ENCODE measurements around the gene TBC1D10A. TPM values are rescaled to one million over a fixed set of nuclear protein-coding genes. Genes with fewer than 3 reads are reported as not detected.

The TBC1D10A gene
- total RNA-seq, 1 donor from 2014 or later: 10.6 TPM

- no peak for TF ChIP-seq CTCF (IDR thresholded peaks at IDR 0.05; ENCODE audit: unreplicated experiment)
- H3K27me3 Mint-ChIP-seq: no peaks in the 10 kb centered on the region
- H3K36me3 Mint-ChIP-seq (ENCODE audit: insufficient read depth): peaks cover 3% of the 10 kb centered on the region
- H3K27ac Mint-ChIP-seq: no peak overlapping the region
- H3K4me1 Mint-ChIP-seq (ENCODE audit: low read depth): peaks cover 25% of the 10 kb centered on the region
- DNase-seq (ENCODE audit: low spot score, unreplicated experiment): no peak
- H3K9me3 Mint-ChIP-seq (ENCODE audit: low read depth): no peaks in the 10 kb centered on the region
- H3K4me3 Mint-ChIP-seq (ENCODE audit: low read depth): peak overlapping the region; percentile 79
These were observed 952 bp downstream of the TBC1D10A start for GRCh38 chr22:30325724-30326254.

GRCh38 chr22:30325065-30325720 lies 1.5 kb downstream of the TBC1D10A start:
- TF ChIP-seq CTCF (IDR thresholded peaks at IDR 0.05; ENCODE audit: unreplicated experiment): no peak
- Mint-ChIP-seq H3K4me1 (ENCODE audit: low read depth) (peaks cover 25% of the 10 kb centered on the region), H3K27me3 (no peaks in the 10 kb centered on the region), H3K36me3 (ENCODE audit: insufficient read depth) (peaks cover 2% of the 10 kb centered on the region), H3K27ac (peak overlapping the region; percentile 80), H3K9me3 (ENCODE audit: low read depth) (no peaks in the 10 kb centered on the region), H3K4me3 (ENCODE audit: low read depth) (peak overlapping the region; percentile 79)
- no peak for DNase-seq (ENCODE audit: low spot score, unreplicated experiment)

DNA sequence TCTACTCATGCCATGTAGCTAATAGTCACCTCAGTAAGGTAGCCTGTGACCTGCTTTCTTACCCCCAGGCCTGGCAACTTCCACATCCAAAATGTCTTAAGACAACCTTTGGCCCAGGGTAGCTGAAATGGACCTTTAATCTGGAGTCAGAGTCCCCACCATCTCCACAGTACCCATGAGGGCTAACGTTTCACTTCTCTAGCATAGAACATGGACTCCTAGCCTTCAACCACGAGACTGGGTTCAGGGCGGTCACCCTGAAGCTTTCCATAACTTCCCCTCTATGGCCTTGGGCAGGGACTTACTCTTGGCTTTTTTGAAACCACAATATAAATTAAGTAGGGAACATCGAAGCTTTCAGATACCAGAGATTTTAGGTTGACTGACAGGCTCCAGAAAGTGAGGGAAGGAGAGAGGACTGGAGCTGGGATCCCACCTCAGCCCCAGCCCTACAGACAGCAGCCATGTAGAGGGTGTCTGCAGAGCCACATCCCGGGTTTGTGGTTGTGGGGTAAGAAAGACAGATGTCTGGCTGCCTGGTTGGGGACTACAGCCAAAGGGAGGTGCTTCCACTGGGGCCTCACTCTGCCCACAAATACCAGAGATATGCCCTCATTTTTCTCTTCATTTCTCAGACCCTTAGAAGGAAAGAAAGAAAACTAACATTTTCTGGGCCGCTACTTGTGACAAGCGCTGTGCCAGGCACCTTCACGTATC lies 2.6 kb downstream of the TBC1D10A start:
- Mint-ChIP-seq H3K4me3 (ENCODE audit: low read depth) (no peak overlapping the region), H3K27ac (no peak overlapping the region), H3K4me1 (ENCODE audit: low read depth) (peaks cover 25% of the 10 kb centered on the region), H3K36me3 (ENCODE audit: insufficient read depth) (peaks cover 2% of the 10 kb centered on the region), H3K9me3 (ENCODE audit: low read depth) (no peaks in the 10 kb centered on the region), H3K27me3 (no peaks in the 10 kb centered on the region)
- no peak for TF ChIP-seq CTCF (IDR thresholded peaks at IDR 0.05; ENCODE audit: unreplicated experiment)
- no peak for DNase-seq (ENCODE audit: low spot score, unreplicated experiment)

GRCh38 chr22:30323246-30323645 lies 3.5 kb downstream of the TBC1D10A start:
- H3K4me3 Mint-ChIP-seq (ENCODE audit: low read depth): no peak overlapping the region
- H3K27ac Mint-ChIP-seq: no peak overlapping the region

More at GRCh38 chr22:30323246-30323645, 3.5 kb downstream of the TBC1D10A start:
- no peaks in the 10 kb centered on the region for H3K9me3 Mint-ChIP-seq (ENCODE audit: low read depth)
- H3K36me3 Mint-ChIP-seq (ENCODE audit: insufficient read depth): peaks cover 2% of the 10 kb centered on the region
- peaks cover 22% of the 10 kb centered on the region for H3K4me1 Mint-ChIP-seq (ENCODE audit: low read depth)
- no peak for DNase-seq (ENCODE audit: low spot score, unreplicated experiment)
- H3K27me3 Mint-ChIP-seq: no peaks in the 10 kb centered on the region
- no peak for TF ChIP-seq CTCF (IDR thresholded peaks at IDR 0.05; ENCODE audit: unreplicated experiment)
